ENCODE results near the gene CEP350.

Gene CEP350

DNA sequence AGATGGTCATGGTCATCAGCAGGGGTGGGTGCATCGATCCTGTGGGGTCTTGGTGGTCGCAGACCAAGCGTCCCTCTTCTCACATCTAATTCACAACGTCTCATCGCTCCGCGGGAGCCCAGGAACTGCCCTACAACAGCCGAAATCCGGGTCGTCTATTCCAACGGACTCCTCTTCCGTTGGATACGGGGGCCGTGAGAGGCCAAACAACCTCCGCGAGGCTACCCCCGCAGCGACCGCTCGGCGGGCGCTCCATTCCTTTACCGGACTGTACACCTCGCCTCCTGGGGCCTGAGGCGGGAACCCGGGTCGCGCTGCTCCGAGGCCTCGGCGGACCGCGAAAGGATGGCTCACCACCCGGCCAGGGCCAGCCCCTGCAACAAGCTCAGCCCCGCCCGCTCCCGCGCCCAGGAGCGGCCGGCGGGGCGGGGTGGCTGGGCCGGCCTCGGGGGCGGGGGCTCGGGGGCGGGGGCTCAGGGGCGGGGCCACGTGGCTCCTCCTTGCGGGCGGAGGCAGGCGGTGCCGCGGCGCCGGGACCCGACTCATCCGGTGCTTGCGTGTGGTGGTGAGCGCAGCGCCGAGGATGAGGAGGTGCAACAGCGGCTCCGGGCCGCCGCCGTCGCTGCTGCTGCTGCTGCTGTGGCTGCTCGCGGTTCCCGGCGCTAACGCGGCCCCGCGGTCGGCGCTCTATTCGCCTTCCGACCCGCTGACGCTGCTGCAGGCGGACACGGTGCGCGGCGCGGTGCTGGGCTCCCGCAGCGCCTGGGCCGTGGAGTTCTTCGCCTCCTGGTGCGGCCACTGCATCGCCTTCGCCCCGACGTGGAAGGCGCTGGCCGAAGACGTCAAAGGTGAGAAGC is 199.9 kb downstream of the CEP350 start, which contains the start of gene QSOX1:
TSS of gene QSOX1 (plus strand) at position 545 of the 857 bp plus-strand sequence. CDS start at position 584, 39 bp downstream.
- Histone ChIP-seq H3K79me2 (ENCODE audit: insufficient read depth, low read depth) (no peaks in the 10 kb centered on the region), H3K4me3 (IDR thresholded peaks at IDR 0.05; ENCODE audit: insufficient read depth, low read depth, low read length) (peak within 1 kb of the TSS; percentile 92)

DNA sequence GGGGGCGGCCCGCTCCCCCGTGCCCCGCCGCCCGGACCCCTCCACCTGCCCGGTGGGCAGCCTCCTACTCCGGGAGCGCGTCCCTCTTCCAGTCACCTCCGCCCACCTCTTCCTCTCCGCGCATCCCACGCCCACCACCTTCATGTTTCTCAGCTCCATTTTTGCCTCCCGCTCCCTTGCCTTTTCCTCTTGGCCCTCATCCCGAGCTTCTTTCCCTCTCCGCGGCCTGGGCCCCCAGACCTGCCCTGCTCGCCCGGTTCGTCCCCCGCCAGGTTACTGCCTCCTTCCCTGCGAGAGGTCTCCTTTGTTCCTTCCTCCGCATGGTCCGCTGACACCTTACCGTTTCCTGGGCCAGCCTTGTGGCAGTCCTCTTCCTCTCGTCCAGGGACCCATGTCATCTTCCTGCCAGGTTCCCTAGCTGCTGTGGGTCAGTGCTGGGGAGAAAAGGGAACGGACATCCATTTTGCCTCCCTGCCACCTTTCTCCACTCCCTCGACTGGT is 200.6 kb downstream of the CEP350 start:
- Histone ChIP-seq H3K4me3 (IDR thresholded peaks at IDR 0.05; ENCODE audit: insufficient read depth, low read depth, low read length) (peak overlapping the region; percentile 9), H3K36me3 (ENCODE audit: insufficient read depth) (no peaks in the 10 kb centered on the region), H3K27me3 (ENCODE audit: insufficient read depth, low read depth) (no peaks in the 10 kb centered on the region), H3K27ac (no peak overlapping the region), H3K4me2 (peak overlapping the region; percentile 94), H2AFZ (ENCODE audit: low read depth) (peak overlapping the region; percentile 73), H4K20me1 (ENCODE audit: insufficient read depth) (no peaks in the 10 kb centered on the region), H3K79me2 (ENCODE audit: insufficient read depth, low read depth) (no peaks in the 10 kb centered on the region), H3K4me1 (ENCODE audit: low read depth, poor library complexity, severe bottlenecking) (peaks cover 12% of the 10 kb centered on the region), H3K9ac (peak overlapping the region; percentile 26; the same call in 1 of the 2 replicates)
- TF ChIP-seq, protein P1, sequence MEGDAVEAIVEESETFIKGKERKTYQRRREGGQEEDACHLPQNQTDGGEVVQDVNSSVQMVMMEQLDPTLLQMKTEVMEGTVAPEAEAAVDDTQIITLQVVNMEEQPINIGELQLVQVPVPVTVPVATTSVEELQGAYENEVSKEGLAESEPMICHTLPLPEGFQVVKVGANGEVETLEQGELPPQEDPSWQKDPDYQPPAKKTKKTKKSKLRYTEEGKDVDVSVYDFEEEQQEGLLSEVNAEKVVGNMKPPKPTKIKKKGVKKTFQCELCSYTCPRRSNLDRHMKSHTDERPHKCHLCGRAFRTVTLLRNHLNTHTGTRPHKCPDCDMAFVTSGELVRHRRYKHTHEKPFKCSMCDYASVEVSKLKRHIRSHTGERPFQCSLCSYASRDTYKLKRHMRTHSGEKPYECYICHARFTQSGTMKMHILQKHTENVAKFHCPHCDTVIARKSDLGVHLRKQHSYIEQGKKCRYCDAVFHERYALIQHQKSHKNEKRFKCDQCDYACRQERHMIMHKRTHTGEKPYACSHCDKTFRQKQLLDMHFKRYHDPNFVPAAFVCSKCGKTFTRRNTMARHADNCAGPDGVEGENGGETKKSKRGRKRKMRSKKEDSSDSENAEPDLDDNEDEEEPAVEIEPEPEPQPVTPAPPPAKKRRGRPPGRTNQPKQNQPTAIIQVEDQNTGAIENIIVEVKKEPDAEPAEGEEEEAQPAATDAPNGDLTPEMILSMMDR (conservative IDR thresholded peaks at IDR 0.05; ENCODE audit: low read depth, low read length): no peak

More for the DNA sequence above, 199.9 kb downstream of the CEP350 start, which contains the start of gene QSOX1:
- Histone ChIP-seq H4K20me1 (ENCODE audit: insufficient read depth) (no peaks in the 10 kb centered on the region), H3K27ac (peak within 1 kb of the TSS; percentile 38), H2AFZ (ENCODE audit: low read depth) (peak within 1 kb of the TSS; percentile 89), H3K27me3 (ENCODE audit: insufficient read depth, low read depth) (no peaks in the 10 kb centered on the region), H3K9ac (peak within 1 kb of the TSS; percentile 65), H3K36me3 (ENCODE audit: insufficient read depth) (no peaks in the 10 kb centered on the region), H3K4me1 (ENCODE audit: low read depth, poor library complexity, severe bottlenecking) (peaks cover 12% of the 10 kb centered on the region), H3K4me2 (peak within 1 kb of the TSS; percentile 94)
- TF ChIP-seq, protein P1 (conservative IDR thresholded peaks at IDR 0.05; ENCODE audit: low read depth, low read length): no peak

DNA sequence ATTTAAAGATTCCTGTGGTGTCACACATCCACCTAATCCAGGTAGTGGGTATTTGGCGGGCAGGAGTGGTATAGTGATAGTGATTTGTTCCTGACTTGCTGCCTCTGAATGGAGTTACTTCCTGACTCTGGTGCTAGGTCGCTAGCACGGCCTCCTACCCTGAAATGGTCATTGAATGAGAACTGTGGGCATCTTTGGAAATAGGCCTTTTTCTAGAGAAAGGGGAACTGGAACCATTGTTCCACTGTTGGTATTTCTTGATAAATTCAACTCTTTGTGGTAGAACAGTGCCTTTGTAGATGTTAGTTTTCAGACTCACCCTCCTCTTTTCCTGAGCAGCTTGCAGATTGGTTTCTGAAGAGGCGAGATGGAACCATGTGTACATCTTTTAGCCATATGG is 201.6 kb downstream of the CEP350 start:
- Histone ChIP-seq H4K20me1 (ENCODE audit: insufficient read depth) (no peaks in the 10 kb centered on the region), H3K27me3 (ENCODE audit: insufficient read depth, low read depth) (no peaks in the 10 kb centered on the region), H3K27ac (no peak overlapping the region), H3K4me2 (no peak overlapping the region), H2AFZ (ENCODE audit: low read depth) (no peak overlapping the region), H3K79me2 (ENCODE audit: insufficient read depth, low read depth) (no peaks in the 10 kb centered on the region), H3K36me3 (ENCODE audit: insufficient read depth) (no peaks in the 10 kb centered on the region), H3K4me1 (ENCODE audit: low read depth, poor library complexity, severe bottlenecking) (peaks cover 12% of the 10 kb centered on the region), H3K9ac (no peak overlapping the region), H3K4me3 (IDR thresholded peaks at IDR 0.05; ENCODE audit: insufficient read depth, low read depth, low read length) (no peak overlapping the region)
- TF ChIP-seq, protein P1 (conservative IDR thresholded peaks at IDR 0.05; ENCODE audit: low read depth, low read length): no peak

DNA sequence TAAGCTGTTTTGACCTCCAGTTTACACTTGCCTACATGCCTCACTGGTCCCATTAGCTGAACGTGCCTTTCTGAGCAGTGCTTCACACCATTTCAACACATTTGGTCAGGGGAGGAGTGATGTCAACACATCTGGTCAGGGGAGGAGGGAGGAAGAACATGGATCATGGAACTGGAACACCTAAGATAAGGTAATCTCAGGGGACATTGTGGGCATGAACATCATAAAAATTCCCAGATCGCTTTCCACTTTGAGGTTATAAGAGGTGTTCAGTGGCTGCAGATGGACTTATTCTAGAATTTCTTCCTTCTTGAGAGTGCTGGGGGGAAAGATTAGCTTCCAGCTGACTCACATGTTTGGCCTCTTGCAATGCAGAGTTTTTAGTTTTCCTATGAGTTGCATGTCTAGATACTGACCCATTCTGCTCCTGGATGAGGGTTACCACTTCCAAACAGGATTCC is 202.1 kb downstream of the CEP350 start:
- Histone ChIP-seq H3K27me3 (ENCODE audit: insufficient read depth, low read depth) (no peaks in the 10 kb centered on the region), H3K27ac (no peak overlapping the region), H3K4me3 (IDR thresholded peaks at IDR 0.05; ENCODE audit: insufficient read depth, low read depth, low read length) (no peak overlapping the region), H3K9ac (no peak overlapping the region), H4K20me1 (ENCODE audit: insufficient read depth) (no peaks in the 10 kb centered on the region), H3K79me2 (ENCODE audit: insufficient read depth, low read depth) (no peaks in the 10 kb centered on the region), H3K4me2 (no peak overlapping the region), H3K4me1 (ENCODE audit: low read depth, poor library complexity, severe bottlenecking) (peaks cover 12% of the 10 kb centered on the region), H2AFZ (ENCODE audit: low read depth) (no peak overlapping the region), H3K36me3 (ENCODE audit: insufficient read depth) (no peaks in the 10 kb centered on the region)
- TF ChIP-seq, protein P1 (conservative IDR thresholded peaks at IDR 0.05; ENCODE audit: low read depth, low read length): no peak

Measured in KMS-11 (cell line).